B cell (primary cell): ENCODE results near the gene DTD1. TPM values are rescaled to one million over a fixed set of nuclear protein-coding genes. Genes with fewer than 3 reads are reported as not detected.

Experiments
- ATAC-seq: fragments of 200-7000 bp; cut with Tn5 transposase; one replicate; pipeline ENCODE4 v1.10.0; 2021; ENCODE audit warnings: low read depth, mild to moderate bottlenecking, moderate number of reproducible peaks, moderate library complexity
- CTCF ChIA-PET: fragments of 350-600 bp; sonication (Branson Sonifier 250); formaldehyde crosslinking; loops from one replicate; lab custom pipeline; 2021; ENCODE audit warnings: antibody characterized with exemption, inconsistent platforms; lab: Charles Lee
- POLR2A ChIA-PET: fragments of 350-600 bp; sonication (Branson Sonifier 250); formaldehyde crosslinking; loops from one replicate; lab custom pipeline; 2021; ENCODE audit warnings: antibody characterized with exemption; lab: Charles Lee
- DNase-seq: peaks from one replicate; pipeline ENCODE4 v3.0.0; 2013
- H2AFZ ChIP-seq: 2 replicates; pipeline ENCODE4 v1.6.1; 2012; ENCODE audit warnings: mild to moderate bottlenecking, low read depth, low read length; ENCODE audit not compliant: insufficient read depth, poor library complexity, severe bottlenecking
- H3K27ac ChIP-seq, 2 donors: 1 replicate in 1 of 2; 2 replicates in 1 of 2; pipeline ENCODE4 v1.5.1; 2012 to 2013; ENCODE audit warnings: low read length in 2 of 2, mild to moderate bottlenecking in 2 of 2, moderate library complexity in 1 of 2
- H3K27me3 ChIP-seq, 4 experiments: fragments of 200-600 bp in 1 of 4; sonication (generic) in 1 of 4; replicated peaks in 1 of 4; 1 replicate in 2 of 4; 2 replicates in 2 of 4; pipeline versions ENCODE4 v1.6.1 to v1.7.0; 2013 to 2016; ENCODE audit warnings: low read length in 3 of 4, mild to moderate bottlenecking in 2 of 4, mixed read lengths in 1 of 4, moderate library complexity in 1 of 4; ENCODE audit not compliant: insufficient read depth in 4 of 4, control insufficient read depth in 3 of 4; ENCODE audit errors: control extremely low read depth in 1 of 4
- H3K36me3 ChIP-seq, 2 experiments: replicated peaks in 1 of 2; 1 replicate in 1 of 2; 2 replicates in 1 of 2; pipeline versions ENCODE4 v1.6.1 to v1.7.1; 2013; ENCODE audit warnings: low read length in 1 of 2; ENCODE audit not compliant: insufficient read depth in 2 of 2, control insufficient read depth in 1 of 2; ENCODE audit errors: control extremely low read depth in 1 of 2, extremely low read depth in 1 of 2
- H3K4me1 ChIP-seq, 2 donors: fragments of 200-600 bp in 1 of 2; sonication (generic) in 1 of 2; 1 replicate in 1 of 2; 2 replicates in 1 of 2; pipeline versions ENCODE4 v1.5.1 to v1.6.1; 2013 to 2017; ENCODE audit warnings: low read length in 2 of 2; ENCODE audit not compliant: control insufficient read depth in 2 of 2, insufficient read depth in 2 of 2
- H3K4me2 ChIP-seq: replicated peaks from 2 replicates; pipeline ENCODE3; 2012; ENCODE audit warnings: mild to moderate bottlenecking, low read depth, low read length; ENCODE audit not compliant: poor library complexity, severe bottlenecking
- H3K4me3 ChIP-seq, 5 experiments: fragments of 200-600 bp in 1 of 5; sonication (generic) in 1 of 5; 1 replicate in 3 of 5; 2 replicates in 2 of 5; pipeline versions ENCODE4 v1.5.1 to v1.7.0; 2011 to 2016; ENCODE audit warnings: low read length in 4 of 5, mild to moderate bottlenecking in 4 of 5, low read depth in 2 of 5, control low read depth in 1 of 5, moderate library complexity in 1 of 5; ENCODE audit not compliant: insufficient read depth in 1 of 5; ENCODE audit errors: control extremely low read depth in 1 of 5, extremely low read depth in 1 of 5
- H3K79me2 ChIP-seq: fragments of 200-600 bp; sonication (generic); one replicate; pipeline ENCODE4 v1.6.0; 2016; ENCODE audit warnings: low read length; ENCODE audit not compliant: control insufficient read depth, insufficient read depth
- H3K9ac ChIP-seq: fragments of 200-600 bp; sonication (generic); 2 replicates; pipeline ENCODE4 v1.6.1; 2017; ENCODE audit warnings: mild to moderate bottlenecking, low read length, moderate library complexity
- H3K9me3 ChIP-seq, 3 donors: one replicate each; pipeline versions ENCODE4 v1.6.1 to v1.7.1; 2013; ENCODE audit warnings: low read length in 2 of 3; ENCODE audit not compliant: control insufficient read depth in 2 of 3, insufficient read depth in 1 of 3; ENCODE audit errors: control extremely low read depth in 1 of 3
- H4K20me1 ChIP-seq: 2 replicates; pipeline ENCODE4 v1.6.0; 2012; ENCODE audit warnings: mild to moderate bottlenecking, low read length; ENCODE audit not compliant: insufficient read depth, control insufficient read depth, poor library complexity, severe bottlenecking
- H3K27ac Mint-ChIP-seq: one replicate; pipeline ENCODE4 v1.8.0; 2021; ENCODE audit warnings: mixed read lengths
- H3K27me3 Mint-ChIP-seq: one replicate; pipeline ENCODE4 v1.8.0; 2021; ENCODE audit warnings: mixed read lengths
- H3K4me1 Mint-ChIP-seq: one replicate; pipeline ENCODE4 v1.8.0; 2021; ENCODE audit warnings: mixed read lengths
- H3K4me3 Mint-ChIP-seq: one replicate; pipeline ENCODE4 v1.8.0; 2021; ENCODE audit warnings: mixed read lengths
- H3K9me3 Mint-ChIP-seq: one replicate; pipeline ENCODE4 v1.8.0; 2022; ENCODE audit warnings: mixed read lengths; ENCODE audit not compliant: insufficient read depth
- CTCF ChIP-seq: fragments of 200-600 bp; IDR thresholded peaks from one replicate; pipeline ENCODE4 v1.8.0; 2022; ENCODE audit warnings: antibody characterized with exemption, mild to moderate bottlenecking
- EZH2 ChIP-seq: IDR thresholded peaks from 2 replicates; pipeline ENCODE4 v1.6.1; 2012; ENCODE audit warnings: borderline replicate concordance, low read depth, mild to moderate bottlenecking, moderate library complexity, low read length; ENCODE audit not compliant: insufficient read depth, poor library complexity, severe bottlenecking
- WGBS: methylation state at CpG from one replicate; pipeline ENCODE4 v1.1.5; 2013; ENCODE audit warnings: missing lambda C conversion rate; ENCODE audit not compliant: insufficient coverage; 5-methylcytosine and 5-hydroxymethylcytosine counted together
- intact Hi-C: fragments of 100-400 bp; cut with micrococcal nuclease; formaldehyde crosslinking; loops from one replicate; pipeline ENCODE4 v1.10.0; 2022
- polyA plus RNA-seq: library from polyadenylated mRNA; depleted of rRNA; stranded (reverse); fragments of >200 nt; gene quantifications from 2 replicates; pipeline ENCODE4 v1.2.3, GENCODE V29; 2012
- total RNA-seq, 2 donors: library from RNA; stranded (reverse); fragments of 120-200 nt in 1 of 2; gene quantifications; 1 replicate in 1 of 2; 2 replicates in 1 of 2; pipeline versions ENCODE4 v1.2.3 to v1.2.4, GENCODE V29; 2013 to 2022

Gene DTD1
- total and polyA plus RNA-seq, 2 donors (not counting 1 experiment from before 2014, with no cell fraction given), result 18.7 to 20.4 TPM

- Histone ChIP-seq H3K27ac (no peak overlapping the region), H3K9ac (no peak overlapping the region), H3K4me2 (no peak overlapping the region), H3K4me1 (peaks cover 6 to 10% of the 10 kb centered on the region in 2 donors), H3K4me3 (no peak overlapping the region), H3K27me3 (no peaks in the 10 kb centered on the region), H3K36me3 (peaks cover 0 to 4% of the 10 kb centered on the region in 2 experiments), H2AFZ (no peak overlapping the region), H4K20me1 (no peaks in the 10 kb centered on the region), H3K79me2 (no peaks in the 10 kb centered on the region), H3K9me3 (no peaks in the 10 kb centered on the region)
- H3K9me3 Mint-ChIP-seq, result no peaks in the 10 kb centered on the region
- no CpG with 5 or more reads among the region's 1 CpG for WGBS
- POLR2A ChIA-PET, result interaction anchor here (0.6 kb wide), 1 partner anchor 894 kb away, joined by 4 read pairs; no protein-coding TSS in a partner anchor
- intact Hi-C loops, result no loop called here
- peak overlapping the region; percentile 37 for H3K27ac Mint-ChIP-seq
- TF ChIP-seq CTCF (no peak), EZH2 (no peak)
- H3K4me3 Mint-ChIP-seq, result no peak overlapping the region
- H3K27me3 Mint-ChIP-seq, result no peaks in the 10 kb centered on the region
- CTCF ChIA-PET, result interaction anchor here (1.2 kb wide), 1 partner anchor 8 kb away, joined by 3 read pairs; no protein-coding TSS in a partner anchor
- ATAC-seq (no peak), DNase-seq (no peak)
- peaks cover 14% of the 10 kb centered on the region for H3K4me1 Mint-ChIP-seq
These were observed 162.9 kb downstream of the DTD1 start for GRCh38 chr20:18750735-18751134.

DNA sequence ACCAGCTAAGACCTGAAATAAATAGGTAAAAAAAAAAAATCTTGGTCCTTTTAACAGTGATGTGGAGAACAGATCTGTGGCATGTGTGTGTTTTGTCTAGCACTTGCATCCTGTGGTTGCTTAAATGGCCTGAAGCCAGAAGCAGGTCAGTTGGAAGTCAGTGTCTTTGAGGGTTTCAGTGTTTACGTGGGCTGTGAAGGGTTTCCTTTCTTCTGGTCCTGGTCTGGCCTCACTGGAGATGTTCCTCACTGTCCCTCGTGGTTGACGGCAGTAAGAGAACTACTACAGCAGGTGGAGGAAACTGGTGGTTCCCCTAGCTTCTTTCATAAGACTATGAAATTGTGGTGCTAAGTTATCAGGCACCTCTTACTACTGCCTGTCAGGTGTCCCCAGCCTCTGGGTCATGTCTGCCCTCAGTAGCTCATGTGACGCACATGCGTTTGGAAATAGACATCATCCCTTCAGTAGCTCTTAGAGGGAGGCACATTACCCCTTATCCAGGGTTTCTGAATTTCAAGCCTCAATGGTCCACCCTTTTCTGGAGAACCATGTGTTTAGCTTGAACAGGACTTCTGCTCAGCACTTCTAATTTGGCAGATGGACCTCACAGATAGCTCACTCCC lies 166.3 kb downstream of the DTD1 start:
- H3K27ac Mint-ChIP-seq, result peak overlapping the region; percentile 13
- Histone ChIP-seq H3K4me1 (peaks cover 6 to 10% of the 10 kb centered on the region in 2 donors), H4K20me1 (no peaks in the 10 kb centered on the region), H3K79me2 (no peaks in the 10 kb centered on the region), H3K27me3 (no peaks in the 10 kb centered on the region), H3K9ac (no peak overlapping the region), H3K36me3 (no peaks in the 10 kb centered on the region), H3K4me2 (no peak overlapping the region), H3K4me3 (no peak overlapping the region), H2AFZ (no peak overlapping the region), H3K27ac (no peak overlapping the region), H3K9me3 (no peaks in the 10 kb centered on the region)
- CTCF ChIA-PET, result interaction anchor here (0.7 kb wide), 1 partner anchor 122 kb away, joined by 3 read pairs; no protein-coding TSS in a partner anchor
- intact Hi-C loops, result no loop called here
- ATAC-seq, result peak; percentile 51
- no peak for TF ChIP-seq CTCF
- no peak for TF ChIP-seq EZH2
- POLR2A ChIA-PET, result no interaction called here
- peaks cover 15% of the 10 kb centered on the region for H3K4me1 Mint-ChIP-seq
- no peaks in the 10 kb centered on the region for H3K27me3 Mint-ChIP-seq
- WGBS, result 16% methylated on average over 5 of the region's 5 CpGs
- no peak overlapping the region for H3K4me3 Mint-ChIP-seq
- H3K9me3 Mint-ChIP-seq, result no peaks in the 10 kb centered on the region
- DNase-seq, result peak; percentile 36
